IMR-90 (cell line): ENCODE measurements around the gene AKAP9. TPM values are rescaled to one million over a fixed set of nuclear protein-coding genes. Genes with fewer than 3 reads are reported as not detected.

Experiments
- ATAC-seq: fragments of 200-7000 bp; cut with Tn5 transposase; 2 replicates; pipeline ENCODE4 v1.9.1; 2020; ENCODE audit warnings: low read depth, mild to moderate bottlenecking, moderate library complexity
- BruUV-seq: library from RNA; stranded (reverse); fragments of 400-500 nt; replicated peaks from 2 replicates; lab custom pipeline; 2021; lab: Mats Ljungman, UMichigan
- CTCF ChIA-PET: fragments of 300-600 bp; formaldehyde crosslinking; extraction: SDS; loops from one replicate; lab custom pipeline; 2021; ENCODE audit warnings: antibody characterized with exemption; lab: Yijun Ruan, JAX
- POLR2A ChIA-PET: fragments of 300-600 bp; sonication (Branson Sonifier 250); formaldehyde crosslinking; loops from one replicate; lab custom pipeline; 2022; ENCODE audit warnings: antibody characterized with exemption; ENCODE audit not compliant: unreplicated experiment; lab: Charles Lee
- DNase-seq: peaks from one replicate; pipeline ENCODE4 v3.0.0; 2013
- H2AFZ ChIP-seq: replicated peaks from 2 replicates; pipeline ENCODE3; 2013; ENCODE audit warnings: low read length, mild to moderate bottlenecking; ENCODE audit not compliant: poor library complexity
- H2AK5ac ChIP-seq: 2 replicates; pipeline ENCODE4 v1.6.1; 2013; ENCODE audit warnings: low read depth, low read length, inconsistent platforms
- H2AK9ac ChIP-seq: replicated peaks from 2 replicates; pipeline ENCODE3; 2013; ENCODE audit warnings: mild to moderate bottlenecking, low read depth, low read length, moderate library complexity; ENCODE audit not compliant: poor library complexity
- H2BK120ac ChIP-seq: 2 replicates; pipeline ENCODE4 v1.6.1; 2013; ENCODE audit warnings: low read depth, low read length, inconsistent platforms
- H2BK15ac ChIP-seq: 3 replicates; pipeline ENCODE4 v1.6.1; 2013; ENCODE audit warnings: low read depth, low read length, inconsistent platforms
- H2BK20ac ChIP-seq: 2 replicates; pipeline ENCODE4 v1.6.1; 2013; ENCODE audit warnings: low read depth, mild to moderate bottlenecking, inconsistent platforms, low read length, moderate library complexity
- H2BK5ac ChIP-seq: 2 replicates; pipeline ENCODE4 v1.6.1; 2013; ENCODE audit warnings: mild to moderate bottlenecking, low read depth, low read length, inconsistent platforms; ENCODE audit not compliant: poor library complexity, severe bottlenecking
- H3K14ac ChIP-seq: replicated peaks from 2 replicates; pipeline ENCODE4 v1.6.1; 2013; ENCODE audit warnings: low read depth, low read length, inconsistent platforms
- H3K18ac ChIP-seq: 2 replicates; pipeline ENCODE4 v1.6.1; 2013; ENCODE audit warnings: low read depth, low read length, control low read depth
- H3K23ac ChIP-seq: 2 replicates; pipeline ENCODE4 v1.6.1; 2013; ENCODE audit warnings: low read depth, low read length, inconsistent platforms
- H3K27ac ChIP-seq: 2 replicates; pipeline ENCODE4 v1.5.1; 2013; ENCODE audit warnings: mild to moderate bottlenecking, control low read depth, low read length; ENCODE audit not compliant: insufficient read depth
- H3K27me3 ChIP-seq: 2 replicates; pipeline ENCODE4 v1.6.1; 2013; ENCODE audit warnings: low read length; ENCODE audit not compliant: control insufficient read depth, insufficient read depth
- H3K36me3 ChIP-seq: 2 replicates; pipeline ENCODE4 v1.6.1; 2013; ENCODE audit warnings: low read length, mixed read lengths; ENCODE audit not compliant: control insufficient read depth, insufficient read depth
- H3K4ac ChIP-seq: 2 replicates; pipeline ENCODE4 v1.6.1; 2013; ENCODE audit warnings: low read depth, low read length, inconsistent platforms
- H3K4me1 ChIP-seq: 2 replicates; pipeline ENCODE4 v1.6.1; 2013; ENCODE audit warnings: low read length, mixed read lengths; ENCODE audit not compliant: control insufficient read depth, insufficient read depth
- H3K4me2 ChIP-seq: 2 replicates; pipeline ENCODE4 v1.6.1; 2013; ENCODE audit warnings: low read depth, mild to moderate bottlenecking, control low read depth, low read length, moderate library complexity
- H3K4me3 ChIP-seq: 2 replicates; pipeline ENCODE4 v1.5.1; 2013; ENCODE audit warnings: low read depth, mild to moderate bottlenecking, control low read depth, low read length, moderate library complexity; ENCODE audit not compliant: insufficient read depth
- H3K56ac ChIP-seq: 2 replicates; pipeline ENCODE4 v1.6.1; 2013; ENCODE audit warnings: low read length, inconsistent platforms; ENCODE audit not compliant: insufficient read depth; ENCODE audit errors: extremely low read depth
- H3K79me1 ChIP-seq, 2 experiments: 2 replicates each; pipeline ENCODE4 v1.6.1; 2013; ENCODE audit warnings: low read length in 2 of 2, inconsistent platforms in 1 of 2, low read depth in 1 of 2
- H3K9ac ChIP-seq: 2 replicates; pipeline ENCODE4 v1.6.1; 2013; ENCODE audit warnings: low read depth, low read length, control low read depth
- H3K9me1 ChIP-seq: 2 replicates; pipeline ENCODE4 v1.6.1; 2013; ENCODE audit warnings: low read length, inconsistent platforms; ENCODE audit not compliant: insufficient read depth
- H3K9me3 ChIP-seq: 2 replicates; pipeline ENCODE4 v1.6.1; 2013; ENCODE audit warnings: low read length; ENCODE audit not compliant: control insufficient read depth, insufficient read depth
- H4K20me1 ChIP-seq: 2 replicates; pipeline ENCODE4 v1.6.1; 2013; ENCODE audit warnings: low read length, inconsistent platforms; ENCODE audit not compliant: insufficient read depth
- H4K5ac ChIP-seq: 2 replicates; pipeline ENCODE4 v1.6.1; 2013; ENCODE audit warnings: mild to moderate bottlenecking, low read depth, low read length, control low read depth
- H4K8ac ChIP-seq, 2 experiments: 2 replicates each; pipeline ENCODE4 v1.6.1; 2013; ENCODE audit warnings: low read depth in 2 of 2, low read length in 2 of 2, control low read depth in 1 of 2, inconsistent platforms in 1 of 2
- H4K91ac ChIP-seq: 2 replicates; pipeline ENCODE4 v1.6.1; 2013; ENCODE audit warnings: low read depth, low read length, inconsistent platforms; ENCODE audit not compliant: insufficient read depth
- BHLHE40 ChIP-seq: fragments of 150-350 bp; IDR thresholded peaks from 2 replicates; pipeline ENCODE4 v1.6.1; 2016; ENCODE audit warnings: mild to moderate bottlenecking, low read depth, low read length
- CEBPB ChIP-seq: IDR thresholded peaks from 2 replicates; pipeline ENCODE4 v1.6.1; 2012; ENCODE audit warnings: low read depth, low read length, improper control_type of control experiment
- CHD1 ChIP-seq: IDR thresholded peaks from 2 replicates; pipeline ENCODE4 v1.6.1; 2012; ENCODE audit warnings: low read depth, low read length, improper control_type of control experiment
- CTCF ChIP-seq: conservative IDR thresholded peaks from 2 replicates; pipeline ENCODE4 v1.5.1; 2012; ENCODE audit warnings: mild to moderate bottlenecking, low read depth, low read length, improper control_type of control experiment
- ELK1 ChIP-seq: fragments of 150-350 bp; IDR thresholded peaks from 2 replicates; pipeline ENCODE4 v1.6.1; 2016; ENCODE audit warnings: low read depth, mild to moderate bottlenecking, low read length, moderate library complexity, borderline replicate concordance
- MAFK ChIP-seq: IDR thresholded peaks from 2 replicates; pipeline ENCODE4 v1.6.1; 2012; ENCODE audit warnings: low read depth, low read length, improper control_type of control experiment
- MAZ ChIP-seq: IDR thresholded peaks from 2 replicates; pipeline ENCODE4 v1.6.1; 2012; ENCODE audit warnings: low read depth, mild to moderate bottlenecking, low read length, improper control_type of control experiment, moderate library complexity, borderline replicate concordance
- MXI1 ChIP-seq: IDR thresholded peaks from 2 replicates; pipeline ENCODE4 v1.6.1; 2012; ENCODE audit warnings: low read depth, mild to moderate bottlenecking, low read length, moderate library complexity, borderline replicate concordance
- POLR2A ChIP-seq: IDR thresholded peaks from 2 replicates; pipeline ENCODE4 v1.6.1; 2012; ENCODE audit warnings: mild to moderate bottlenecking, low read depth, low read length
- RAD21 ChIP-seq: IDR thresholded peaks from 2 replicates; pipeline ENCODE4 v1.6.1; 2012; ENCODE audit warnings: low read length, improper control_type of control experiment
- RCOR1 ChIP-seq: IDR thresholded peaks from 2 replicates; pipeline ENCODE4 v1.6.1; 2012; ENCODE audit warnings: mild to moderate bottlenecking, low read length, improper control_type of control experiment; ENCODE audit not compliant: insufficient replicate concordance
- RFX5 ChIP-seq: IDR thresholded peaks from 2 replicates; pipeline ENCODE4 v1.8.0; 2012; ENCODE audit warnings: low read depth, mild to moderate bottlenecking, low read length, moderate library complexity
- USF2 ChIP-seq: fragments of 150-350 bp; IDR thresholded peaks from 2 replicates; pipeline ENCODE4 v1.6.1; 2017; ENCODE audit warnings: mild to moderate bottlenecking, antibody characterized with exemption, low read length, low read depth
- WGBS, 2 experiments: methylation state at CpG; one replicate each; pipeline versions ENCODE4 v1.1.5 to v1.1.7; 2013; ENCODE audit warnings: missing lambda C conversion rate in 2 of 2; ENCODE audit not compliant: insufficient read length in 1 of 2; ENCODE audit errors: extremely low coverage in 2 of 2; 5-methylcytosine and 5-hydroxymethylcytosine counted together
- dilution Hi-C: fragments of 300-500 bp; cut with HindIII; formaldehyde crosslinking; loops from one replicate; pipeline ENCODE4 v1.14.3; 2018; ENCODE audit warnings: low sequenced_read_pairs; ENCODE audit not compliant: unreplicated experiment
- in situ Hi-C: fragments of 300-500 bp; cut with MboI; formaldehyde crosslinking; loops from 3 replicates; pipeline ENCODE4 v1.14.3; 2019; ENCODE audit warnings: low sequenced_read_pairs, inconsistent platforms, mixed read lengths
- intact Hi-C: fragments of 100-400 bp; cut with micrococcal nuclease; formaldehyde crosslinking; loops from 2 replicates; pipeline ENCODE4 v1.10.0; 2022
- polyA plus RNA-seq, 3 experiments: library from polyadenylated mRNA; depleted of rRNA; stranded (reverse); fragments of >200 nt; gene quantifications; 2 replicates each; pipeline ENCODE4 v1.2.3, GENCODE V29; 2012; ENCODE audit warnings: low replicate concordance in 1 of 3
- total RNA-seq: library from RNA; depleted of rRNA; stranded (reverse); fragments of >200 nt; gene quantifications from 2 replicates; pipeline ENCODE4 v1.2.3, GENCODE V29; 2012

Gene AKAP9
- total and polyA plus RNA-seq, 2 of the 4 experiments (the other 2 are of a cell fraction) = 9.7 to 25.3 TPM

- H3K27me3 ChIP-seq = no peaks in the 10 kb centered on the region
- dilution Hi-C loops (no loop called here), intact Hi-C loops (no loop called here), in situ Hi-C loops (no loop called here)
- no CpG with 5 or more reads among the region's 2 CpGs for WGBS, 2 experiments
- H3K36me3 ChIP-seq = peaks cover 18% of the 10 kb centered on the region
- no peaks in the 10 kb centered on the region for H3K79me1 ChIP-seq
- no peak overlapping the region for H3K14ac ChIP-seq
- no peak overlapping the region for H4K91ac ChIP-seq
- H3K27ac ChIP-seq = no peak overlapping the region; the same call in 1 of the 2 replicates
- ATAC-seq (peak; percentile 27; the same call in 1 of the 2 replicates), DNase-seq (no peak)
- H3K4me2 ChIP-seq = no peak overlapping the region
- H3K9me3 ChIP-seq = no peaks in the 10 kb centered on the region
- ChIA-PET CTCF (no interaction called here), POLR2A (no interaction called here)
- no peak overlapping the region for H2BK20ac ChIP-seq
- no peak overlapping the region for H2BK120ac ChIP-seq
- no peak overlapping the region for H2AK5ac ChIP-seq
- no peak overlapping the region for H3K9ac ChIP-seq
- TF ChIP-seq BHLHE40 = no peak
- no peak for TF ChIP-seq CTCF
- TF ChIP-seq CHD1 = no peak
- TF ChIP-seq MAZ = no peak
- no peak for TF ChIP-seq RAD21
- TF ChIP-seq USF2 = no peak
- TF ChIP-seq RFX5 = no peak
- TF ChIP-seq MXI1 = no peak
- no peak for TF ChIP-seq MAFK
- no peak for TF ChIP-seq ELK1
- TF ChIP-seq POLR2A = no peak
- TF ChIP-seq CEBPB = no peak
- no peak for TF ChIP-seq RCOR1
- no TSS peak for BruUV-seq
- H3K4me1 ChIP-seq = 0 out of 2 replicates have a peak, but pooled peaks cover 2% of the 10 kb centered on the region
- no peaks in the 10 kb centered on the region for H4K20me1 ChIP-seq
- no peak overlapping the region for H2AK9ac ChIP-seq
- no peak overlapping the region for H2AFZ ChIP-seq
- no peak overlapping the region for H3K23ac ChIP-seq
- no peak overlapping the region for H3K56ac ChIP-seq
- no peak overlapping the region; the same call in 1 of the 2 replicates for H3K18ac ChIP-seq
- H2BK15ac ChIP-seq = no peak overlapping the region
- no peak overlapping the region for H4K5ac ChIP-seq
- H3K4ac ChIP-seq = no peak overlapping the region
- H3K4me3 ChIP-seq = no peak overlapping the region
- no peak overlapping the region for H2BK5ac ChIP-seq
- peaks cover 4% of the 10 kb centered on the region; the same call in 1 of the 2 replicates for H3K9me1 ChIP-seq
- no peak overlapping the region for H4K8ac ChIP-seq
These were observed 103.0 kb downstream of the AKAP9 start for GRCh38 chr7:92043637-92044036.
